ENCODE measurements around the gene AADACL2. TPM values are rescaled to one million over a fixed set of nuclear protein-coding genes. Genes with fewer than 3 reads are reported as not detected.

The AADACL2 gene, protein sequence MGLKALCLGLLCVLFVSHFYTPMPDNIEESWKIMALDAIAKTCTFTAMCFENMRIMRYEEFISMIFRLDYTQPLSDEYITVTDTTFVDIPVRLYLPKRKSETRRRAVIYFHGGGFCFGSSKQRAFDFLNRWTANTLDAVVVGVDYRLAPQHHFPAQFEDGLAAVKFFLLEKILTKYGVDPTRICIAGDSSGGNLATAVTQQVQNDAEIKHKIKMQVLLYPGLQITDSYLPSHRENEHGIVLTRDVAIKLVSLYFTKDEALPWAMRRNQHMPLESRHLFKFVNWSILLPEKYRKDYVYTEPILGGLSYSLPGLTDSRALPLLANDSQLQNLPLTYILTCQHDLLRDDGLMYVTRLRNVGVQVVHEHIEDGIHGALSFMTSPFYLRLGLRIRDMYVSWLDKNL
- total RNA-seq = under 1 TPM in 1 of 2 donors, not detected in 1; 0.16 TPM

DNA sequence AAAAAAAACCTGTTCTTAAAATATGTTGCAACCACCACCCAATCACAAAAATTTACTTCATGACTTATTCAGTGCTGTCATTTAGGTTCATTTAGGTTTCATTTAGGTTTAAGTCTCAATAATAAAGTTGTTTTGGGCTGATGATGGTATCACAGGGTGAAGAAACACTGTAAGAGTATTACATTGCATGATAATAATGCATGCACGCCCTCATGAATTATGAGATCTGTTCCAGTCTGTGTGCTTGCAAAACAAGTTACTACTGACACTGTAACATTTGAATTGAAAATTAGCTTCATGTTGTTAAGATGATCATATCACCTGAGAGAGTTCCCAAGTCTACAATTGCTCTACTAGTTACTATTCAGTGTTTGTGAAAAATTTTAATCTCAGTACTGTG is at the start of gene AADACL2:
AADACL2 (plus strand) TSS at position 315 of the 400 bp plus-strand sequence. CDS start 109 bp downstream, outside the sequence.
- no peak for DNase-seq (ENCODE audit: low spot score)
- TF ChIP-seq, protein P1, sequence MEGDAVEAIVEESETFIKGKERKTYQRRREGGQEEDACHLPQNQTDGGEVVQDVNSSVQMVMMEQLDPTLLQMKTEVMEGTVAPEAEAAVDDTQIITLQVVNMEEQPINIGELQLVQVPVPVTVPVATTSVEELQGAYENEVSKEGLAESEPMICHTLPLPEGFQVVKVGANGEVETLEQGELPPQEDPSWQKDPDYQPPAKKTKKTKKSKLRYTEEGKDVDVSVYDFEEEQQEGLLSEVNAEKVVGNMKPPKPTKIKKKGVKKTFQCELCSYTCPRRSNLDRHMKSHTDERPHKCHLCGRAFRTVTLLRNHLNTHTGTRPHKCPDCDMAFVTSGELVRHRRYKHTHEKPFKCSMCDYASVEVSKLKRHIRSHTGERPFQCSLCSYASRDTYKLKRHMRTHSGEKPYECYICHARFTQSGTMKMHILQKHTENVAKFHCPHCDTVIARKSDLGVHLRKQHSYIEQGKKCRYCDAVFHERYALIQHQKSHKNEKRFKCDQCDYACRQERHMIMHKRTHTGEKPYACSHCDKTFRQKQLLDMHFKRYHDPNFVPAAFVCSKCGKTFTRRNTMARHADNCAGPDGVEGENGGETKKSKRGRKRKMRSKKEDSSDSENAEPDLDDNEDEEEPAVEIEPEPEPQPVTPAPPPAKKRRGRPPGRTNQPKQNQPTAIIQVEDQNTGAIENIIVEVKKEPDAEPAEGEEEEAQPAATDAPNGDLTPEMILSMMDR (IDR thresholded peaks at IDR 0.05) = no peak
- H3K36me3 ChIP-seq = no peaks in the 10 kb centered on the region
- H3K27ac ChIP-seq = no peak within 1 kb of the TSS
- no peaks in the 10 kb centered on the region for H3K9me3 ChIP-seq
- H3K4me3 ChIP-seq = no peak within 1 kb of the TSS
- no peaks in the 10 kb centered on the region for H3K4me1 ChIP-seq
- no peaks in the 10 kb centered on the region for H3K27me3 ChIP-seq

DNA sequence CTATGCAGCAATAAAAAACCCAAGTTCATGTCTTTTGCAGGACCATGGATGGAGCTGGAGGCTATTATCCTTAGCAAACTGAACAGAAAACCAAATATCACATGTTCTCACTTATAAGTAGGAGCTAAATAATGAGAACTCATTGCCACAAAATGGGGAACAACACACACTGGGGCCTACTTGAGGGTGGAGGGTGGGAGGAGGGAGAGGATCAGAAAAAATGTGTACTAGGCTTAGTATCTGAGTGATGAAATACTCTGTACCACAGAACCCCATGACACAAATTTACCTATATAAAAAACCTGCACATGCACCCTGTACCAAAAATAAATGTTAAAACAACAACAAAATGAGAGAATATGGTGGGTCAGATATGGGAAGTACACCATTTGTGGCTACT is 49.6 kb upstream of the AADACL2 start:
- DNase-seq (ENCODE audit: low spot score) = no peak
- H3K9me3 ChIP-seq = no peaks in the 10 kb centered on the region
- H3K27ac ChIP-seq = no peak overlapping the region
- H3K27me3 ChIP-seq = no peaks in the 10 kb centered on the region
- no peaks in the 10 kb centered on the region for H3K4me1 ChIP-seq
- no peaks in the 10 kb centered on the region for H3K36me3 ChIP-seq
- H3K4me3 ChIP-seq = no peak overlapping the region
- TF ChIP-seq, protein P1 (IDR thresholded peaks at IDR 0.05) = no peak

DNA sequence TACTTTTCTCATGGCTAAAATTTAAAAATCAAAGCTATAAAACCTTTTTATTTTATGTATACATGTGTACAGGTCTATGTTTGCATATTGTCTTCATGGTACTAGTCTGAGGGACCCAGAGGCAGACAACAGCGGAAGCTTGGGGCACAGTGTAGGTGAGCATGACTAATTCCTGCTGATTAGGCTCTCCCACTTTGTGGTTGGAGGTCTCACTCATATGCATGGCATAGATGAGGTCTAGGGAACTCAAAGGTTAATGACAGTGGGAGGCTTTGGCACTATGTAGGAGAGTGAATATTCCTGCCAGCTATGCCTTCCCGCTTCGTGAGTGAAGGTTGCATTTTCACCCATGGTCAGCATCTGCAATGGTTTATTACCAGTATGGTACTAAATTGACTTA is 47.5 kb upstream of the AADACL2 start:
- Histone ChIP-seq H3K27ac (no peak overlapping the region), H3K4me3 (no peak overlapping the region), H3K36me3 (no peaks in the 10 kb centered on the region), H3K9me3 (no peaks in the 10 kb centered on the region), H3K27me3 (no peaks in the 10 kb centered on the region), H3K4me1 (no peaks in the 10 kb centered on the region)
- TF ChIP-seq, protein P1 (IDR thresholded peaks at IDR 0.05) = no peak
- DNase-seq (ENCODE audit: low spot score) = no peak

DNA sequence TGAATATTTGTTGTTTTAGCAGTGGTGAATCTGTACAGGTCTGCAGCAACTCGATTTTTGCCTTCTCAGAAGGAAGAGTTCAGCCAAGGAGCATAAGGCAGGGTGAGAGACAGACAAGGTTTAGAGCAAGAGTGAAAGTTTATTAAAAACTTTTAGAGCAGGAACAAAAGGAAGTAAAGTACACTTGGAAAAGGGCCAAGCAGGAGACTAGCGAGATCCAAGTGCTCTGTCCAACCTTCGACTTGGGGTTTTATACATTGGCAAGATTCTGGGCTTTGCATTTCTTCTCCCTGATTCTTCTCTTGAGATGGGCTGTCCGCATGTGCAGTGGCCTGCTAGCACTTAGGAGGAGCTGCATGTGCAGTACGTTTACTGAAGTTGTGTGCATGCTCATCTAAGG is 46.7 kb upstream of the AADACL2 start:
- TF ChIP-seq, protein P1 (IDR thresholded peaks at IDR 0.05) = no peak

DNA sequence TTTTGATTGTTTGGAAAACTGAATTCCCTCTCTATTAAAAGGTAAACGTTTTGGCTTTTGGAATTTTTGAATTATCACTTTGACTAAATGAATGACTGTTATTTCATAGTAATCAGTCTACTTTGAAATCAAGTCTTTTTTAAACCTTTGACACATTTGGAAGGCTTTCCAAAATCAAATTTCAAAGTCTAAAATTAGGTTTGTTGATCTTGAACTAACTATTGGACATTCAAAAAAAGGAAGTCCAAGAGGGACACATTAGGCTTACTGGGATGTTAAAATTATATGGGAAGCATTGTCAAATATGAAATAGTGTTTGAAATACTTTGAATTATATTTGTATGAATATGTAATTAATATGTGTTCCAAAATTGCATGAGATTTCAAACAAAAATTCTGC is 45.2 kb upstream of the AADACL2 start:
- Histone ChIP-seq H3K9me3 (no peaks in the 10 kb centered on the region), H3K4me1 (no peaks in the 10 kb centered on the region), H3K27ac (no peak overlapping the region), H3K4me3 (no peak overlapping the region), H3K36me3 (no peaks in the 10 kb centered on the region), H3K27me3 (no peaks in the 10 kb centered on the region)
- DNase-seq (ENCODE audit: low spot score) = no peak
- TF ChIP-seq, protein P1 (IDR thresholded peaks at IDR 0.05) = no peak

More for the DNA sequence above, 46.7 kb upstream of the AADACL2 start:
- H3K27ac ChIP-seq = no peak overlapping the region
- no peaks in the 10 kb centered on the region for H3K9me3 ChIP-seq
- no peaks in the 10 kb centered on the region for H3K36me3 ChIP-seq
- H3K4me3 ChIP-seq = no peak overlapping the region
- H3K4me1 ChIP-seq = no peaks in the 10 kb centered on the region
- no peak for DNase-seq (ENCODE audit: low spot score)
- no peaks in the 10 kb centered on the region for H3K27me3 ChIP-seq
